Endothelial cell (in vitro differentiated cells): ENCODE results near the gene ATF6B. TPM values are rescaled to one million over a fixed set of nuclear protein-coding genes. Genes with fewer than 3 reads are reported as not detected.

ENCODE experiments used
- DNase-seq: peaks from one replicate; pipeline ENCODE4 v3.0.0; 2021; ENCODE audit warnings: low spot score
- H3K27ac Mint-ChIP-seq: one replicate; pipeline ENCODE4 v1.8.0; 2021; ENCODE audit warnings: mixed read lengths, inconsistent platforms; ENCODE audit not compliant: unreplicated experiment
- H3K27me3 Mint-ChIP-seq: one replicate; pipeline ENCODE4 v1.8.0; 2021; ENCODE audit warnings: mild to moderate bottlenecking, moderate library complexity, mixed read lengths, inconsistent platforms; ENCODE audit not compliant: unreplicated experiment
- H3K36me3 Mint-ChIP-seq: one replicate; pipeline ENCODE4 v1.8.0; 2021; ENCODE audit warnings: mild to moderate bottlenecking, low read depth, mixed read lengths, inconsistent platforms; ENCODE audit not compliant: unreplicated experiment
- H3K4me1 Mint-ChIP-seq: one replicate; pipeline ENCODE4 v1.8.0; 2021; ENCODE audit warnings: mild to moderate bottlenecking, mixed read lengths, inconsistent platforms; ENCODE audit not compliant: unreplicated experiment
- H3K4me3 Mint-ChIP-seq: one replicate; pipeline ENCODE4 v1.8.0; 2021; ENCODE audit warnings: mild to moderate bottlenecking, mixed read lengths, inconsistent platforms; ENCODE audit not compliant: unreplicated experiment
- H3K9me3 Mint-ChIP-seq: one replicate; pipeline ENCODE4 v1.8.0; 2021; ENCODE audit warnings: mixed read lengths, inconsistent platforms; ENCODE audit not compliant: unreplicated experiment
- total RNA-seq: library from RNA; stranded (reverse); fragmentation: NEBNext Ultra II Directional; extraction: Animal tissue kit (Norgen Biotek cat#: 25700); gene quantifications from one replicate; pipeline ENCODE4 v1.2.1, GENCODE V29; 2021; ENCODE audit not compliant: unreplicated experiment
- TF ChIP-seq, protein P1 (sequence below): fragments of 200-600 bp; sonication (generic); IDR thresholded peaks from one replicate; pipeline ENCODE4 v1.5.0; 2021; ENCODE audit warnings: antibody characterized with exemption; ENCODE audit not compliant: unreplicated experiment

The ATF6B gene
- total RNA-seq, 1 donor from 2014 or later = 72.9 TPM

DNA sequence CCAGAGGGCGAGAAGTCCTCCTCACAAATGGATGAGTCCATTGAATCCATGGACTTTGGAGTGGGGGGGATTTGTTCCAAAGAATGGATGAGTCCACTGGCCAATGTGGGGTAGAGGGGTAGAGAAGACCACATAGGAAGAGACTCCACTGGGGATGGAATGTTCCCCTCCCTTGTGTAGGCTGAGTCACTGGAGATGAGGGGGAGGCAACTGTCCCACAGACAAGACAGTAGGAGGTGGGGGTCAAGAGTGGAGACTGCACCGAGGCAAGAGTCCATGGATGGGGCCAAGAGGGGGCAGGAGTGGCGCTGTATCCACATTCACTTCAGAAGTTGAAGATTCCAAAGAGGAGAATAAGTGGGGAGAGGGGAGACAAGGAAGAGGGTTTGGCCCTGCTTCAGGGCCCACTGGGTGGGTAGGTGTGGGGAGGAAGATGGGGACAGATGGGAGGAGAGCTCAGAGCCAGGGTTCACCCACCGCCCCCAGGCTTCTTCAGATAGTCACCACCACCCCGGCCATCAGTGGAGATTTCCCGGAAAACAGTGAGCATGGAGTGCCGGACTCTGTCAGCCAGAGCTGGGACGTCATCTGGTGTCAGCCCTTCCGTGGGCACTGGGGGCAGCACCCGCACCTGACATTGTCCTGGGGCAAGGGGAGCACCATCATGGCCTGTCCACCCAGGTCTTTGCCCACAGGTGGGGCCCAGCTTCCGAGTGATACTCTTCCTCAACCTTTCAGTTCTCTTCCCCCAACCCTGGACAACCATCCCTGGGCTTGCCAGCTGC, 41.0 kb upstream of the ATF6B start:
- Mint-ChIP-seq H3K4me3 (no peak overlapping the region), H3K27ac (no peak overlapping the region), H3K36me3 (peaks cover 33% of the 10 kb centered on the region), H3K27me3 (peaks cover 14% of the 10 kb centered on the region), H3K4me1 (peaks cover 35% of the 10 kb centered on the region), H3K9me3 (no peaks in the 10 kb centered on the region)
- DNase-seq = no peak
- TF ChIP-seq, protein P1, sequence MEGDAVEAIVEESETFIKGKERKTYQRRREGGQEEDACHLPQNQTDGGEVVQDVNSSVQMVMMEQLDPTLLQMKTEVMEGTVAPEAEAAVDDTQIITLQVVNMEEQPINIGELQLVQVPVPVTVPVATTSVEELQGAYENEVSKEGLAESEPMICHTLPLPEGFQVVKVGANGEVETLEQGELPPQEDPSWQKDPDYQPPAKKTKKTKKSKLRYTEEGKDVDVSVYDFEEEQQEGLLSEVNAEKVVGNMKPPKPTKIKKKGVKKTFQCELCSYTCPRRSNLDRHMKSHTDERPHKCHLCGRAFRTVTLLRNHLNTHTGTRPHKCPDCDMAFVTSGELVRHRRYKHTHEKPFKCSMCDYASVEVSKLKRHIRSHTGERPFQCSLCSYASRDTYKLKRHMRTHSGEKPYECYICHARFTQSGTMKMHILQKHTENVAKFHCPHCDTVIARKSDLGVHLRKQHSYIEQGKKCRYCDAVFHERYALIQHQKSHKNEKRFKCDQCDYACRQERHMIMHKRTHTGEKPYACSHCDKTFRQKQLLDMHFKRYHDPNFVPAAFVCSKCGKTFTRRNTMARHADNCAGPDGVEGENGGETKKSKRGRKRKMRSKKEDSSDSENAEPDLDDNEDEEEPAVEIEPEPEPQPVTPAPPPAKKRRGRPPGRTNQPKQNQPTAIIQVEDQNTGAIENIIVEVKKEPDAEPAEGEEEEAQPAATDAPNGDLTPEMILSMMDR = no peak

DNA sequence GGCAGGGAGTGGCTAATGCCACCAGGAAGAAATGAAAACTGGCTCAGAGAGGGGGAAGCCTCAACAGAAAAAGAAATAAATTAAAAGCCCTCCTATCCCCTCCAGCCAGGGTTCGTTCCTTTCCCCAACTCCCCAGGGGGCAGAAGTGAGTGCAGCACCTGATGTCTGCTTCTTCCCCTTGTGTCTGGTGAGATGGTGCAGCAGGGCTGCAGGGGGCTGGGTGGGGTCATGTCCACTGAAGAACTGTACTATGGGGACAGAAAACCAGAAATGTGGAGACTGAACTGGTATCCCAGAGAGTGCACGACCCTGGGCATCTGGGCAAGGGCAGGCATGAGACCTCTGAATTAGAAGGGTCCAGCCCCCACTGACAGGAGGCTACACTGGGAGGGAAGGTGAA, 40.3 kb upstream of the ATF6B start:
- H3K4me1 Mint-ChIP-seq = peaks cover 35% of the 10 kb centered on the region
- H3K4me3 Mint-ChIP-seq = no peak overlapping the region
- peaks cover 33% of the 10 kb centered on the region for H3K36me3 Mint-ChIP-seq
- H3K9me3 Mint-ChIP-seq = no peaks in the 10 kb centered on the region
- peaks cover 13% of the 10 kb centered on the region for H3K27me3 Mint-ChIP-seq
- no peak for DNase-seq
- TF ChIP-seq, protein P1 = no peak
- no peak overlapping the region for H3K27ac Mint-ChIP-seq

DNA sequence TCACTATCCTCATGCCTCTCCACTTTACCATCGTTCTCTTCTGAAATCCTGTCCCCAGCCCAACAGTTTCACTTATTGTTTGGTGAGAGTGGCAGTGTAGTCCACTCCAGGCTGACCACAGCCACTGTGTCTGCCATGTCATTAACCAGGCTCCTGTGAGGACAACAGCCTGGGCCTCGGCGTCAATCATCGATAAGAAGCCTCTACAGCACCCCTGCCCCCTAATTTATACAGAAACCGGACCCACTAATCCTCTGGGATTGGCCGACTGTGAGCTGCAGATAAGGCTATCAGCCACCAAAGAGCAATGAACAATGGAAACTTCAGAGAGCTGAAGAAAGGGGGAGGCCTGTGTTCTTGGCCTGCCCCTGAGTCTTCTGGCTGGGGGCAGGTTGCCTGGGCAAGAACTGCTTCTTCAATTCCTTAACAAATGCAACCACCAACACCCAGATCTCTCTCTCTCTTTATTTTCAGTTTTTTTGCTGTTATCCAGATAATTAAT, 39.8 kb upstream of the ATF6B start:
- peaks cover 35% of the 10 kb centered on the region for H3K4me1 Mint-ChIP-seq
- TF ChIP-seq, protein P1 = no peak
- peak overlapping the region; percentile 89 for H3K27ac Mint-ChIP-seq
- no peaks in the 10 kb centered on the region for H3K9me3 Mint-ChIP-seq
- no peak for DNase-seq
- peaks cover 14% of the 10 kb centered on the region for H3K27me3 Mint-ChIP-seq
- H3K36me3 Mint-ChIP-seq = peaks cover 36% of the 10 kb centered on the region
- peak overlapping the region; percentile 65 for H3K4me3 Mint-ChIP-seq

DNA sequence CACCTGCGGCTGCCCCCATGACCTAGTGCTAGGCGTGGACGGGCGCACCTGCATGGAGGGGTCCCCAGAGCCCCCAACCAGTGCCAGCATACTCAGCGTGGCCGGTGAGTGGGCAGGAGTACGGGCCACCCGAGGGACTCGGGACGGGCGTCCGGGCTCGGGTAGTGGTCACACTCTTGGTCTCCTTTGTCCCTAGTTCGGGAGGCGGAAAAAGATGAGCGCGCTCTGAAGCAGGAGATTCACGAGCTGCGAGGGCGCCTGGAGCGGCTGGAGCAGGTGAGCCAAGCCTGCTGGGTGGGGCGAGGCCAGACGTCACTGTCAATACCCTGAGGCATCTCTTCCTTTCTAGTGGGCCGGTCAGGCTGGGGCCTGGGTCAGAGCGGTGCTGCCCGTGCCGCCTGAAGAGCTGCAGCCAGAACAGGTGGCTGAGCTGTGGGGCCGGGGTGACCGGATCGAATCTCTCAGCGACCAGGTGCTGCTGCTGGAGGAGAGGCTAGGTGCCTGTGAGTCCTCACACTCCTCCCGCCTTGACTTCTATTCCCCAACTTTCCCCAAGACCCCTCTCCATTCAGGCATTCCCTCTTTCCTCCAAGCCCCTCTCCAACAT, 39.2 kb upstream of the ATF6B start:
- peaks cover 35% of the 10 kb centered on the region for H3K4me1 Mint-ChIP-seq
- peak overlapping the region; percentile 65 for H3K4me3 Mint-ChIP-seq
- H3K9me3 Mint-ChIP-seq = no peaks in the 10 kb centered on the region
- TF ChIP-seq, protein P1 = no peak
- H3K27ac Mint-ChIP-seq = peak overlapping the region; percentile 89
- H3K27me3 Mint-ChIP-seq = peaks cover 15% of the 10 kb centered on the region
- no peak for DNase-seq
- peaks cover 42% of the 10 kb centered on the region for H3K36me3 Mint-ChIP-seq

DNA sequence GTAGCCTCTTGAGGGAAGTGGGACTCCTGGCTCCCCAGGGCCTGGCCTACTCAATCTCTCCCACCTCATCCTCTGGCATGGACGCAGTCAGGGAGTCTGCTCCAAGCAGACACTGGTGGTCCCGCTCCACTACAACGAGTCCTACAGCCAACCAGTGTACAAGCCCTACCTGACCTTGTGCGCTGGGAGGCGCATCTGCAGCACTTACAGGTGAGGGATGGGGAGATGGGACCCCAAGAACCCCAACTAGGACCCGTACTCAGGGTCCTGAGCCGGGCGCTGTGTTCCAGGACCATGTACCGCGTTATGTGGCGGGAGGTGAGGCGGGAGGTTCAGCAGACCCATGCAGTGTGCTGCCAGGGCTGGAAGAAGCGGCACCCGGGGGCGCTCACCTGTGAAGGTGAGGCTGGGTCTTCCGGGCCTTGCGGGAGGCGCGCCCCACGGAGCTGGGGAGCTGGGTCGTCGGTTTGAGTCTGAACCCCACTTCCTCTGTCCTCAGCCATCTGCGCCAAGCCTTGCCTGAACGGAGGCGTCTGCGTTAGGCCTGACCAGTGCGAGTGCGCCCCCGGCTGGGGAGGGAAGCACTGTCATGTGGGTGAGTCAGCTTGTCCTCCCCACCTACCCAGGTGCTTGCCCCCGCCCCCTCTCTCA, 38.5 kb upstream of the ATF6B start:
- no peak overlapping the region for H3K27ac Mint-ChIP-seq
- H3K4me1 Mint-ChIP-seq = peaks cover 36% of the 10 kb centered on the region
- no peak overlapping the region for H3K4me3 Mint-ChIP-seq
- TF ChIP-seq, protein P1 = no peak
- DNase-seq = no peak
- peaks cover 43% of the 10 kb centered on the region for H3K36me3 Mint-ChIP-seq
- H3K27me3 Mint-ChIP-seq = peaks cover 15% of the 10 kb centered on the region
- no peaks in the 10 kb centered on the region for H3K9me3 Mint-ChIP-seq
